ENCODE results near the gene SERPINA5. TPM values are rescaled to one million over a fixed set of nuclear protein-coding genes. Genes with fewer than 3 reads are reported as not detected.
A peak's percentile ranks its signal among the peaks of the same experiment; 100 is the strongest.

The SERPINA5 gene
- total and polyA plus RNA-seq, 2 of the 13 experiments (the other 11 are each of a cell fraction or from before 2014, with no cell fraction given): 449 to 498 TPM

- 0 out of 2 replicates have a peak, but pooled peaks have one; percentile 24 for TF ChIP-seq REXO4 (CRISPR knock-in tag; IDR thresholded peaks at IDR 0.05; ENCODE audit: borderline replicate concordance)
- TF ChIP-seq PAF1 (CRISPR knock-in tag; IDR thresholded peaks at IDR 0.05): peak; percentile 88; the same call in 1 of the 2 replicates
- TF ChIP-seq ZBTB38 (CRISPR knock-in tag; IDR thresholded peaks at IDR 0.05): no peak
- peak; percentile 50; the same call in 1 of the 2 replicates for TF ChIP-seq ZNF562 (CRISPR knock-in tag; IDR thresholded peaks at IDR 0.05; ENCODE audit: borderline replicate concordance)
- no peak for TF ChIP-seq ZMYM4 (CRISPR knock-in tag; IDR thresholded peaks at IDR 0.05)
- TF ChIP-seq HNRNPL (IDR thresholded peaks at IDR 0.05; ENCODE audit: low read depth, low read length): peak; percentile 60; the same call in 1 of the 2 replicates
- TF ChIP-seq RCOR2 (CRISPR knock-in tag; IDR thresholded peaks at IDR 0.05): no peak
- peak; percentile 67; the same call in 1 of the 2 replicates for TF ChIP-seq ZBTB33 (CRISPR knock-in tag; IDR thresholded peaks at IDR 0.05)
- TF ChIP-seq KDM5A (IDR thresholded peaks at IDR 0.05; ENCODE audit: borderline replicate concordance, low read length): no peak
- 0 out of 2 replicates have a peak, but pooled peaks have one; percentile 12 for TF ChIP-seq SMAD3 (CRISPR knock-in tag; IDR thresholded peaks at IDR 0.05)
- TF ChIP-seq FIP1L1 (IDR thresholded peaks at IDR 0.05; ENCODE audit: borderline replicate concordance, insufficient read depth, low read depth, low read length): 0 out of 2 replicates have a peak, but pooled peaks have one; percentile 69
- TF ChIP-seq ARHGAP35 (CRISPR knock-in tag; IDR thresholded peaks at IDR 0.05; ENCODE audit: borderline replicate concordance): no peak
- TF ChIP-seq SOX6 (IDR thresholded peaks at IDR 0.05): no peak
- TF ChIP-seq SOX6 (CRISPR knock-in tag; IDR thresholded peaks at IDR 0.05): peak; percentile 11; the same call in 1 of the 2 replicates
- no peak for TF ChIP-seq BORCS8-MEF2B (CRISPR knock-in tag; IDR thresholded peaks at IDR 0.05)
- peak; percentile 72; the same call in 1 of the 2 replicates for TF ChIP-seq ZNF253 (CRISPR knock-in tag; IDR thresholded peaks at IDR 0.05; ENCODE audit: borderline replicate concordance)
- TF ChIP-seq ZBTB1 (CRISPR knock-in tag; IDR thresholded peaks at IDR 0.05; ENCODE audit: borderline replicate concordance): no peak
- peak; percentile 15; the same call in 1 of the 2 replicates for TF ChIP-seq ZNF687 (CRISPR knock-in tag; IDR thresholded peaks at IDR 0.05)
Observed at GRCh38 chr14:94621358-94622134, 40.3 kb downstream of the SERPINA5 start (continued).
